GM21723 (cell line): ENCODE data around the gene CPLANE1.
"Not testable (repeated sequence)": the region's sequence is repeated elsewhere in the genome, so short reads cannot be mapped to it uniquely, and the experiment has no call there.

Experiments
- ATAC-seq: cut with Tn5 transposase; IDR thresholded peaks from one replicate; pipeline ENCODE4 v1.9.1; 2021; ENCODE audit warnings: mild to moderate bottlenecking, moderate library complexity; ENCODE audit not compliant: unreplicated experiment

CPLANE1 gene

DNA sequence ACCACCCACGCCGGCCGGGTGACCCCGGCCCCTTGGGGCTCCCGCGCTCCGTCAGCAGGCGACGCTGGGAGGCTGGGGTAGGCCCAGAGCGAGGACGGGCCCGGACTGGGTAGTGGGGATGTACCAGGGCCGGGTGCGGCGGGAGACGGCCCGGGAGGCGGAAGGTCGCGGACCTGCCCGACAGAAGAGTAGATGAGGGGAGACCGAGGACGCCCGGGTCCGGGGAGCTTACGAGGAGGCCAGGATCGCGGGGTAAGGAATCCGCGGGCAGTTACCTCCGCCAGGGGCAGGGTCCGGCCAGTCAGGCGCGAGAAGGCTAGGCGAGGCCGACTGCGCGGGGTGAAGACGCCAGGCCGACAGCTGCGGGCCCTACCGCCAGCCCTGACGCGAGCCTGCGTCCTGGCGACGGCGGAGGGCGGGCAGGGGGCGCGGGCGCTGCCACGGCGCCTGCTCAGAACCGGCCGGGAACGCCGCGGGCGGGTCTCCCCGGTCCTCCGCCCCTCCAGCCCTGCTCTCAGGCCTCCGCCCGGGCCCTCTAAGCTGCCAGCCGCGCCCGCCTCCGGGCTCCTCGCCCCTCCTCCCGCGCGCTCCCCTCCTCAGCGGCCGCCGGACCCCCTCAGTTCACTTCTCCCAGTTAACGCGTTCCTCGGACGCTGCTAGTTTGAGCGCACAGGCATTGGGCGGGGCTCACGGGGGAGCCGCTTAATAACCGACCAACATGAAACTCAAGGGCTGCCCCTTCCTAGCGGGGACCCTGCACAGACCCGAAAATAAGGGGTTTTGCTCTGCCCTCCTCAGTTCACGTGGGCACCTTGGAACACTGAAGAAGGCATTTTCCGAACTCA is at the start of gene CPLANE1:
Gene CPLANE1 (minus strand): TSS at position 407 of the 845 bp plus-strand sequence. CDS start 1,678 bp downstream, outside the sequence.
- ATAC-seq, result peak; percentile 84

DNA sequence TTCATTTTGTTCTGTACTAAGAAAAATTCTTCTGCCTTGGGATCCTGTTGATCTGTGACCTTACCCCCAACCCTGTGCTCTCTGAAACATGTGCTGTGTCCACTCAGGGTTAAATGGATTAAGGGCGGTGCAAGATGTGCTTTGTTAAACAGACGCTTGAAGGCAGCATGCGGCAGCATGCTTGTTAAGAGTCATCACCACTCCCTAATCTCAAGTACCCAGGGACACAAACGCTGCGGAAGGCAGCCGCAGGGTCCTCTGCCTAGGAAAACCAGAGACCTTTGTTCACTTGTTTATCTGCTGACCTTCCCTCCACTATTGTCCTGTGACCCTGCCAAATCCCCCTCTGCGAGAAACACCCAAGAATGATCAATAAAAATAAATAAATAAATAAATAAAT is 47.1 kb upstream of the CPLANE1 start:
- not testable (repeated sequence) for ATAC-seq

DNA sequence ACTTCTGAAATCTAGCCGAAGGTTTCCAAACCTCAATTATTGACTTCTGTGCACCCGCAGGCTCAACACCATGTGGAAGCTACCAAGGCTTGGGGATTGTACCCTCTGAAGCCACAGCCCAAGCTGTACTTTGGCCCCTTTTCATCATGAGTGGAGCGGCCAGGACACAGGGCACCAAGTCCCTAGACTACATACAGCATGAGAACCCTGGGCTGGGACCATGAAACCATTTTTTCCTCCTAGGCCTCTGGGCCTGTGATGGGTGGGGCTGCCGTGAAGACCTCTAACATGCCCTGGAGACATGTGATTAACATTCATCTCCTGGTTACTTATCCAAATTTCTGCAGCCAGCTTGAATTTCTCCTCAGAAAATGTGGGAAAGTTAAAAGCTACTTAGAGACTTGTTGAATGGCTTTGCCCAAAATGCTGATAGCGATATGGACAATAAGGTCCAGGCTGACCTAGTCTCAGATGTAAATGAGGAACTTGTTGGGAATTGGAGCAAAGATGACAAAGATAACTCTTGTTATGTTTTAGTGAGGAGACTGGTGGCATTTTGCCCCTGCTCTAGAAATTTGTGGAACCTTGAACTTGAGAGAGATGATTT is 34.1 kb upstream of the CPLANE1 start:
- no peak for ATAC-seq

GRCh38 chr5:37275511-37275910 is 26.3 kb upstream of the CPLANE1 start:
- ATAC-seq, result no peak

DNA sequence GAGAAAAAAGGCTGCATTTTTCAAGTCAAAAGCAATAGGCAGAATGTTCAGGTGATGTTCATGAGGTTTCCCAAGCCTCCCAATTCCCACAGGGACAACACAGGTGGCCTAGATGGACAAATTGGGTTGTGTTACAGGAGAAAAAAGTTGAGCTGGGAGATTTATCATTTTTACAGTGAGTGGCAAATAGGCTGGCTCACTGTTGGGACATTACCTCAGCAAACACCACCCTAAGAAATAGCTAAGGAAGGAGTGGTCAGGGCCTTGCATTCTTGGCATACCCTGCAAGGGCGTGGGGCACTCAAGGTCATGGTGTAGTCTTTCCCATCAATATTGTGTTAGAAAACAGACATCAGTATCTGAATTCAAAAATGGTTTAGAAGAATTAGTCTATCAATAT is 23.3 kb upstream of the CPLANE1 start:
- ATAC-seq, result no peak

DNA sequence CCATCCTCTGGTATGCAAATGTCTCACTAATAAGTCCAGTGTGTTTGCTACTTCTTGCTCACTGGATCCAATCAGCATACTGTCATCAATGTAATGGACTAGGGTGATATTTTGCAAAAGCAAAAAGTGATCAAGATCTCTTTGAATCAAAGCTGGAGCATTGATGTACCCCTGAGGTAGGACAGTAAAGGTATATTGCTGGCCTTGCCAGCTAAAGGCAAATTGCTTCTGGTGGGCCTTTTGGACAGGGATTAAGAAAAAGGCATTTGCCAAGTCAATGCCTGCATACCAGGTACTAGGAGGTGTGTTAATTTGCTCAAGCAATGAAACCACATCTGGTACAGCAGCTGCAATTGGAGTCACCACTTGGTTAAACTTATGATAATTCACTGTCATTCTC is 18.9 kb upstream of the CPLANE1 start:
- not testable (repeated sequence) for ATAC-seq

DNA sequence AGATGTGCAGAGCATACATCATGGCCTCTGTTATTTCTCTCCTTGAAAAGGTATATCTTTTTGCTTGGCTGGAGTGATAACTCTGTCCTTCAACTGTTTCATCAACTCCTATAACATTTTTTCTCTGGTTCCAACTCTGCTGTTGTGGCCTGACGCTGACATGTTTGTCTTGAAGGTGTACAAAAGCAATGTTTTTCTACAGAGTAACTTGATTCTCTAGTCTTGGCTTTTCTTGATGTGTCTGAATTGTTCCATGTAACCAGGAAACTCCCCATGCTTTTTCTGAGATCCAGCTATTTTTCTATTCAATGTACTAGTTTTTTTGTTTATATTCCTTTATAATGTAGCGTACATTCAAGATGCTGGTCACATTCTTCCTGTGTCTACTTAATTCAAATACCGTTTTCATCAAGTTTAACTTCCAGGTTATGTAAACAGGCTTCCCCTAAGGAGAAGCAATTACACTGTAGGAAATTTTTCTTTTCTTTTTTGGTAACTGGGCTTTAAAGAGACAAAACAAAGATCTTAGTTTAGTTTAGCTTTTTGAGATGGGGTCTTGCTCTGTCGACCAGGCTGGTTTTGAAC is 6.7 kb upstream of the CPLANE1 start:
- no peak for ATAC-seq

DNA sequence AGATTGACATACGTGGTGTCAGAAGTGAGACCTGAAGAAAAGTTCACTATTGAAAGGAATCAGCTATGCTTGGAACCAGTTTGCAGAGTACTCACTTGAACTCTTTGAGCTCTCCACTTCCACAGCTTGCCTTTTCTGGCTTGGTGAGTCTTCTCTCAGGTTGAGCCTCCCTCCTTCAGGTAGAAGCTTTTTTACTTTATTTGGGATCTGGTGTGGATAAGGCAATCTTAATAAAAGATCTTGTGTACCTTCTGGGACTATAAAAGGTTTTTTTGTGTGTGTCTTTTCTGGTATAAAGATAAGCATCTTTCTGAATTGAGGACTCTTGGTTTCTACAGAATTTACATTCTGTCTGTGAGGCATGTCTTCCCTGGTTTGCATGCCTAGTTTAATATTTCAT is 5.4 kb upstream of the CPLANE1 start:
- no peak for ATAC-seq

DNA sequence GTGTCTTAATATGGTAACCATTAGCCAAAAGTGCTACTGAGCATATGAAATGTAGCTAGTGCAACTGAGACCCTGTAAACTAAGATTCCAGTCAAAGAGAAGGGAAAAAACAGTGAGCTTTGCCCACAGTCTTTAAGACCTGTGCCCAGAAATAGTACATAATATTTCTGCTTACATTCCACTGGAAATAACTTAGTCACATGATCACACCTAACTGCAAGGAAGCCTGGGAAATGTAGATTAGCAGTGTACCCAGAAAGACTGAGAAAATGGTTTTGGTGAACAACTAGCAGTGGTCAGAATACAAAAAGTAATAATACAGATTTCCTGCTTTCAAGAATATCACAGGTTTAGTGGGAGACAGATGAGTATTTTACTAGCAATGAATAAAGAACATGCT is 2.5 kb upstream of the CPLANE1 start:
- no peak for ATAC-seq

DNA sequence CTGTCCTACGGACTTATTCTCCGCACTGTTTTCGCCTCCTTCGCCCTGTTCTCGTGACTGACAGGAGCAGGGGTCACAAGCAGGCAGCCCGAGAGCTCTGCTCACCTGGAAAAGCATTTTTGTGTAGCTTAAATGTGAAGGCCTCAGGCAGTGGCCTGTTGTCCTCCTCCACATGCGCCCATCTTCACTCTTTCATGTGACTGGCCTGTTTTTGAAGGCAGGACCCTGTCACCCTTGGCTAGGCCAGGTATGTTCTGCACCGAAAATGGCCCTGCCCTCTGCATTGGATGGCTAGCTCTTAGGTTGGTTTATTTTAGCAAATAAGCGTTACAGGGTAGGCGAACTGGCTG is 614 bp upstream of the CPLANE1 start:
- ATAC-seq, result no peak

- ATAC-seq, result no peak
These were observed 681 bp downstream of the CPLANE1 start for GRCh38 chr5:37248421-37248969.

GRCh38 chr5:37247496-37247895 is 1.7 kb downstream of the CPLANE1 start:
- ATAC-seq, result no peak

DNA sequence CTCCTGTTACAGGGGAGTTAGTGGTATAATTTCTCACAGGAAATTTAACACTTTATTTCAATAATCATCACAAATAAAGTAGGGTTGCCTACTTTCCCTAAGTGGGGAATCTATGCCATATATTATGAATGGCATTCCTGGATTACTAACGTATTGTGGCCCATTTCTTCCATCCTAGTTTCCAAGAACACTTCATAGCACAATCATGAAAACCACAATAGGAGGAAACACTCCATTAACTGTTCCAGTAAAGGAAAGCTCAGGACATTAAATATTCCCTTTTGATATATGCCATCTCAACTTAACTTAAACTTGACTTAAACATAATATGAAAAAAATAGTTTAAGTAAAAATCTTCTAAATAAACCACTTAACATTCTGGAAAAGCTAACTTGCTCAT is 2.1 kb downstream of the CPLANE1 start:
- no peak for ATAC-seq

GRCh38 chr5:37234288-37234687 is 14.9 kb downstream of the CPLANE1 start:
- no peak for ATAC-seq

DNA sequence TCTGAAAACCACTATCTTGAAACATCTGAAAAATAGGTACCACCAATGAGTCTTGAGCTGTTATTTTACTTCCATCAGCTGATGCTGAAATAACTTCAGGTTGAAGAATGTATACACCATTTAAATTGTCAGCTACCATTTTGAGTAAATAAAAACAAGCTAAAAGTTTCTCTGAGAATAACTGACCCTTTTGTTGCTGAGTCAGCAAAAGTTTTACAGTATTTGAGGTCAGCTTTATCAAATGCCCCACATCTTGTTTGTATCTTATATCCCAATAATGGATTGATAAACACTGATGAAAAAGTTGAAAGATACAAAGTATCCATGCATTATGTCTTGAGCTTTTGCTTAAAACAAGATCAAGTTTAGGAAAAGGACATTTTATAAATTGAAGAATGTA is 22.8 kb downstream of the CPLANE1 start:
- no peak for ATAC-seq

- ATAC-seq, result no peak
These were observed 27.0 kb downstream of the CPLANE1 start for GRCh38 chr5:37222181-37222580.

GRCh38 chr5:37220426-37220825 is 28.8 kb downstream of the CPLANE1 start:
- ATAC-seq, result not testable (repeated sequence)

- not testable (repeated sequence) for ATAC-seq
These were observed 29.8 kb downstream of the CPLANE1 start for GRCh38 chr5:37219384-37219783.

DNA sequence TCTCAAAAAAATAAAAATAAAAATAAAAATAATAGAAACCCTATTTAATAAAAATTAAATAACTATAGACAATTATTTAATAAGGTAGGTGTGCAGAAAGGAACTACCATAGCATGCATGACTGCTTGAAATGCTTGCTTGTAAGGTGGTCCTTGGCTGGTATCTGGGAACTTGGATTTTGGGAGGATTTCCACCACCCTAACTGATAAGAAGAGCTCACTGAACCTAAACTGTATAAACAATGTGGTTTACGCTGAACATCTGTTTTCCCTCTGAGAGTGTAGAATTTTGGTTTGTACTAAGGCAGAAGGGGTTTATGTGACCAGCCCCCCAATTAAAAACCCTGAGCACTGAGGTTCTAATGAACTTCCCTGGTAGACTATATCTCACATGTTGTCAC is 31.2 kb downstream of the CPLANE1 start:
- no peak for ATAC-seq

- peak; percentile 52 for ATAC-seq
These were observed 34.6 kb downstream of the CPLANE1 start for GRCh38 chr5:37214550-37214949.

- no peak for ATAC-seq
These were observed 37.1 kb downstream of the CPLANE1 start for GRCh38 chr5:37212096-37212495.

DNA sequence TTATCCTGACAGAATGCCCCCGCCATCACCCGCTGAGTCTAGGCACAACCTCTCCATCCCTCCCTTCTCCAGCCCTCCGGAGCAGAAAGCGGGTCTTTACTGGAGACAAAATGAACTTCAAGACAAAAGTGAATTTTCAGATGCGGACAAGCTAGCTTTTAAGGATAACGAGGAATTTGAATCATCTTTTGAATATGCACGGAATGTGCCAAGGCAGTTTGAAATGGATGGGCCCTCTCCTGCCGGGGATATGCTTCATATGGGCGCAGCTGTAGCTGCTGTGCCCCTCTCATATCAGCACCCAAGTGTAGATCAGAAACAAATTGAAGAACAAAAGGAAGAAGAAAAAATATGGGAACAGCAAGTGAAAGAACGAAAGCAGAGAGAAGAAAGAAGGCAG is 37.5 kb downstream of the CPLANE1 start:
- no peak for ATAC-seq
